Neural crest cell (in vitro differentiated cells): ENCODE measurements around the gene MCCC1. TPM values are rescaled to one million over a fixed set of nuclear protein-coding genes. Genes with fewer than 3 reads are reported as not detected.

Experiments
- DNase-seq: peaks from one replicate; pipeline ENCODE4 v3.0.0; 2021; ENCODE audit warnings: low read depth, mixed read lengths, low spot score
- H3K27ac Mint-ChIP-seq: one replicate; pipeline ENCODE4 v1.8.0; 2021; ENCODE audit warnings: mild to moderate bottlenecking, mixed read lengths; ENCODE audit not compliant: unreplicated experiment
- H3K27me3 Mint-ChIP-seq: 2 replicates; pipeline ENCODE4 v1.8.0; 2021; ENCODE audit warnings: low read depth, mild to moderate bottlenecking, mixed read lengths
- H3K36me3 Mint-ChIP-seq: 2 replicates; pipeline ENCODE4 v1.8.0; 2021; ENCODE audit warnings: low read depth, mild to moderate bottlenecking, mixed read lengths
- H3K4me1 Mint-ChIP-seq: 2 replicates; pipeline ENCODE4 v1.8.0; 2021; ENCODE audit warnings: mixed read lengths
- H3K4me3 Mint-ChIP-seq: one replicate; pipeline ENCODE4 v1.8.0; 2021; ENCODE audit warnings: mild to moderate bottlenecking, mixed read lengths
- H3K9me3 Mint-ChIP-seq: 2 replicates; pipeline ENCODE4 v1.8.0; 2021; ENCODE audit warnings: mixed read lengths
- total RNA-seq: library from RNA; stranded (reverse); gene quantifications from 2 replicates; pipeline ENCODE4 v1.2.1, GENCODE V29; 2021
- TF ChIP-seq, protein P1 (sequence below): fragments of 200-600 bp; sonication (generic); conservative IDR thresholded peaks from 2 replicates; pipeline ENCODE4 v1.5.0; 2021; ENCODE audit warnings: antibody characterized with exemption, mild to moderate bottlenecking

MCCC1 gene
- total RNA-seq, 1 donor from 2014 or later = 30.6 TPM

DNA sequence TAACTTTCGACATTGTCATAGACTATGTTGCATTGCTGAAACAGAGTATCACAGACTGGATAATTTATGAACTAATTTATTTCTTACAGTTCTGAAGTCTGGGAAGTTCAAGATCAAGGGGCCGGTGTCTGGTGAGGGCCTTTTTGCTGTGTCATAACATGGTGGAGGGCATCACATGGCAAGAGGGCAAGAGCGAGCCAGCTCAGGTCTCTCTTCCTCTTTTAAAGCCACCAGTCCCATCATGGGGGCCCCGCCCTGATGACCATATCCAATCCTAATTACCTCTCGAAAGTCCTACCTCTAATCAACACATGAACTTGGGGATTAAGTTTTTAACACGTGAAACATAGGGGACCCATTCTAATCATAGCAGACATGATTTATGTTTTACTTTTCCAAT is 85.4 kb downstream of the MCCC1 start:
- Mint-ChIP-seq H3K36me3 (peaks cover 6% of the 10 kb centered on the region), H3K9me3 (no peaks in the 10 kb centered on the region), H3K27ac (no peak overlapping the region), H3K4me3 (no peak overlapping the region), H3K4me1 (no peaks in the 10 kb centered on the region), H3K27me3 (no peaks in the 10 kb centered on the region)
- DNase-seq = no peak
- TF ChIP-seq, protein P1, sequence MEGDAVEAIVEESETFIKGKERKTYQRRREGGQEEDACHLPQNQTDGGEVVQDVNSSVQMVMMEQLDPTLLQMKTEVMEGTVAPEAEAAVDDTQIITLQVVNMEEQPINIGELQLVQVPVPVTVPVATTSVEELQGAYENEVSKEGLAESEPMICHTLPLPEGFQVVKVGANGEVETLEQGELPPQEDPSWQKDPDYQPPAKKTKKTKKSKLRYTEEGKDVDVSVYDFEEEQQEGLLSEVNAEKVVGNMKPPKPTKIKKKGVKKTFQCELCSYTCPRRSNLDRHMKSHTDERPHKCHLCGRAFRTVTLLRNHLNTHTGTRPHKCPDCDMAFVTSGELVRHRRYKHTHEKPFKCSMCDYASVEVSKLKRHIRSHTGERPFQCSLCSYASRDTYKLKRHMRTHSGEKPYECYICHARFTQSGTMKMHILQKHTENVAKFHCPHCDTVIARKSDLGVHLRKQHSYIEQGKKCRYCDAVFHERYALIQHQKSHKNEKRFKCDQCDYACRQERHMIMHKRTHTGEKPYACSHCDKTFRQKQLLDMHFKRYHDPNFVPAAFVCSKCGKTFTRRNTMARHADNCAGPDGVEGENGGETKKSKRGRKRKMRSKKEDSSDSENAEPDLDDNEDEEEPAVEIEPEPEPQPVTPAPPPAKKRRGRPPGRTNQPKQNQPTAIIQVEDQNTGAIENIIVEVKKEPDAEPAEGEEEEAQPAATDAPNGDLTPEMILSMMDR = no peak

GRCh38 chr3:183013074-183013473 is 86.2 kb downstream of the MCCC1 start:
- Mint-ChIP-seq H3K36me3 (peaks cover 2% of the 10 kb centered on the region), H3K9me3 (no peaks in the 10 kb centered on the region), H3K4me3 (no peak overlapping the region), H3K27me3 (no peaks in the 10 kb centered on the region), H3K27ac (no peak overlapping the region), H3K4me1 (no peaks in the 10 kb centered on the region)
- no peak for DNase-seq
- TF ChIP-seq, protein P1 = no peak

DNA sequence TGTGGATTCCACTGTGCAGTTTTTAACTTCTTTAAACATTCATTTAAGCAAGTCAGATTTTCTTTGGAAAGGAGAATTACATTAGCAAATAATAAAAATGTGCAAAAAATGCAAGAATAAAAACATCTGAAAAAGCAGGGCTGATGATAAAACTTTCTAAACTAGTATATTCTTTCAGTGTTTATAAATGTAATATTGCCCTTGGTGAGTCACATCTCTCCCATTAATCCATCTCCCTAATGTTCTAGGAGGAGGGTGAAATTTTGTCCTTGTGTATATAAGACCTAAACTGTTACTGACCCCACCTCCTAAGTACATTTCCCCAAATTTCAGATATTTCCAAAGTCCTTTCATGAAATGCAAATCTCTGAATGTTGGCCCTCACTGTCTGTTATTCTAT is 90.5 kb downstream of the MCCC1 start:
- TF ChIP-seq, protein P1 = no peak
- Mint-ChIP-seq H3K27ac (no peak overlapping the region), H3K36me3 (no peaks in the 10 kb centered on the region), H3K9me3 (no peaks in the 10 kb centered on the region), H3K4me3 (no peak overlapping the region), H3K4me1 (no peaks in the 10 kb centered on the region), H3K27me3 (no peaks in the 10 kb centered on the region)
- DNase-seq = no peak

GRCh38 chr3:183008303-183008702 is 91.0 kb downstream of the MCCC1 start:
- no peaks in the 10 kb centered on the region for H3K4me1 Mint-ChIP-seq
- no peak overlapping the region for H3K4me3 Mint-ChIP-seq
- H3K36me3 Mint-ChIP-seq = no peaks in the 10 kb centered on the region
- no peaks in the 10 kb centered on the region for H3K9me3 Mint-ChIP-seq
- DNase-seq = no peak
- no peaks in the 10 kb centered on the region for H3K27me3 Mint-ChIP-seq
- TF ChIP-seq, protein P1 = no peak
- no peak overlapping the region for H3K27ac Mint-ChIP-seq

- peaks cover 2% of the 10 kb centered on the region for H3K36me3 Mint-ChIP-seq
- H3K27ac Mint-ChIP-seq = no peak overlapping the region
- no peaks in the 10 kb centered on the region for H3K27me3 Mint-ChIP-seq
- no peaks in the 10 kb centered on the region for H3K4me1 Mint-ChIP-seq
- H3K4me3 Mint-ChIP-seq = no peak overlapping the region
- no peak for DNase-seq
- TF ChIP-seq, protein P1 = no peak
- no peaks in the 10 kb centered on the region for H3K9me3 Mint-ChIP-seq
Observed at GRCh38 chr3:183006396-183007002, 92.8 kb downstream of the MCCC1 start.
